ENCODE results near the gene EMC10.

DNA sequence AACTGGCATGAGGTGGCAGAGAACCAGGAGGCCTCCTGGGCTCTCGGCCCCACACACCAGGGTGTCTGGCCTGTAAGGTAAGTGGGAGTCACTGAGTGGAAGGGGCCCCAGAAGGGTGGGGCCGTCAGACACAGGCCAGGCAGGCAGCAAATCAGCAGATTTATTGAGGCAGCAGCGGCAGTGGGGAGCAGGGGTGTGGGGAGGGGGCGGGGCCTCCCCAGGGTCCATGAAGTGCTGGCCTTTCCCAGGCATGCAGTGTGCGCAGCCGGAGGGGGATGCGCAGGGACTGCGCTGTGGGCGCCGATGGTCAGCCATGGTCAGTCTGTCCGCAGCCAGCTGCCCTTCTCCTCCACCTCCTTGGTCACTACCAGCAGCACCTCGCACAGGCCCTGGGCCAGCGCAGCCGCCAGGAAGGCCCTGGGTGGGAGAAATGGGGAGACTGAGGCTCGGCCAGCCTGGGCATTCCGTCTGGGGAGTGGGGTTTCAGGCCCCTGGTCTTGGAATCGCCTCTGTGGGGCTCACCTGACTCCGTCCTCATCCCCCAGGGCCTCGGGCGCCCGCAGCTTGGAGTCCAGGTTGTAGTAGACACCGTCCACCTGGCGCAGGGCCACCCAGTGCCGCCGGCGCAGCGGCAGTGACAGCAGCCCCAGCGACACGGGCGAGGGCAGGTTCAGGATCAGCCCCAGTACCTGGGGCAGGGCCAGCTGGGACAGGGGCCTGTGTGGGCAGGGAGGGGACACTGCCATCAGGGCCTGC, 29.7 kb downstream of the EMC10 start:
- TF ChIP-seq, protein P1, sequence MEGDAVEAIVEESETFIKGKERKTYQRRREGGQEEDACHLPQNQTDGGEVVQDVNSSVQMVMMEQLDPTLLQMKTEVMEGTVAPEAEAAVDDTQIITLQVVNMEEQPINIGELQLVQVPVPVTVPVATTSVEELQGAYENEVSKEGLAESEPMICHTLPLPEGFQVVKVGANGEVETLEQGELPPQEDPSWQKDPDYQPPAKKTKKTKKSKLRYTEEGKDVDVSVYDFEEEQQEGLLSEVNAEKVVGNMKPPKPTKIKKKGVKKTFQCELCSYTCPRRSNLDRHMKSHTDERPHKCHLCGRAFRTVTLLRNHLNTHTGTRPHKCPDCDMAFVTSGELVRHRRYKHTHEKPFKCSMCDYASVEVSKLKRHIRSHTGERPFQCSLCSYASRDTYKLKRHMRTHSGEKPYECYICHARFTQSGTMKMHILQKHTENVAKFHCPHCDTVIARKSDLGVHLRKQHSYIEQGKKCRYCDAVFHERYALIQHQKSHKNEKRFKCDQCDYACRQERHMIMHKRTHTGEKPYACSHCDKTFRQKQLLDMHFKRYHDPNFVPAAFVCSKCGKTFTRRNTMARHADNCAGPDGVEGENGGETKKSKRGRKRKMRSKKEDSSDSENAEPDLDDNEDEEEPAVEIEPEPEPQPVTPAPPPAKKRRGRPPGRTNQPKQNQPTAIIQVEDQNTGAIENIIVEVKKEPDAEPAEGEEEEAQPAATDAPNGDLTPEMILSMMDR (conservative IDR thresholded peaks at IDR 0.05; ENCODE audit: low read depth, low read length), result no peak
- TF ChIP-seq EZH2 (IDR thresholded peaks at IDR 0.05; ENCODE audit: low read length, unreplicated experiment) (no peak), EZH2phosphoT487 (IDR thresholded peaks at IDR 0.05; ENCODE audit: borderline replicate concordance, low read length) (no peak)
